ENCODE measurements around the gene TM9SF1. TPM values are rescaled to one million over a fixed set of nuclear protein-coding genes. Genes with fewer than 3 reads are reported as not detected.

TM9SF1 gene
- total RNA-seq, 1 donor from 2014 or later = 52.0 TPM

- DNase-seq (no peak), ATAC-seq (no peak)
- no peak overlapping the region for H3K4me3 ChIP-seq
- no peaks in the 10 kb centered on the region for H3K9me3 ChIP-seq
- TF ChIP-seq CTCF (IDR thresholded peaks at IDR 0.05) = no peak
- intact Hi-C loops (cut with DNase I) = no loop called here
- no peak overlapping the region for H3K27ac ChIP-seq
- peaks cover 63% of the 10 kb centered on the region for H3K36me3 ChIP-seq
- peaks cover 47% of the 10 kb centered on the region for H3K4me1 ChIP-seq
- H3K27me3 ChIP-seq = no peaks in the 10 kb centered on the region
Measured at GRCh38 chr14:24238527-24239037, 43.3 kb upstream of the TM9SF1 start.

- intact Hi-C loops (cut with DNase I) = no loop called here
- Histone ChIP-seq H3K36me3 (peaks cover 63% of the 10 kb centered on the region), H3K4me3 (no peak overlapping the region), H3K9me3 (no peaks in the 10 kb centered on the region), H3K4me1 (peaks cover 48% of the 10 kb centered on the region), H3K27me3 (no peaks in the 10 kb centered on the region), H3K27ac (no peak overlapping the region)
- ATAC-seq (no peak), DNase-seq (no peak)
- TF ChIP-seq CTCF (IDR thresholded peaks at IDR 0.05) = no peak
Measured at GRCh38 chr14:24238123-24238522, 42.9 kb upstream of the TM9SF1 start.

GRCh38 chr14:24237463-24237955 is 42.3 kb upstream of the TM9SF1 start:
- Histone ChIP-seq H3K4me3 (no peak overlapping the region), H3K4me1 (peaks cover 49% of the 10 kb centered on the region), H3K9me3 (no peaks in the 10 kb centered on the region), H3K27ac (no peak overlapping the region), H3K36me3 (peaks cover 63% of the 10 kb centered on the region), H3K27me3 (no peaks in the 10 kb centered on the region)
- DNase-seq (no peak), ATAC-seq (no peak)
- TF ChIP-seq CTCF (IDR thresholded peaks at IDR 0.05) = no peak
- intact Hi-C loops (cut with DNase I) = no loop called here

GRCh38 chr14:24236689-24237462 is 41.6 kb upstream of the TM9SF1 start:
- ATAC-seq (no peak), DNase-seq (no peak)
- intact Hi-C loops (cut with DNase I) = no loop called here
- no peak overlapping the region for H3K4me3 ChIP-seq
- H3K4me1 ChIP-seq = peaks cover 49% of the 10 kb centered on the region
- no peak for TF ChIP-seq CTCF (IDR thresholded peaks at IDR 0.05)
- no peaks in the 10 kb centered on the region for H3K27me3 ChIP-seq
- H3K9me3 ChIP-seq = no peaks in the 10 kb centered on the region
- H3K27ac ChIP-seq = no peak overlapping the region
- H3K36me3 ChIP-seq = peaks cover 63% of the 10 kb centered on the region

- no peak for DNase-seq
- peaks cover 60% of the 10 kb centered on the region for H3K36me3 ChIP-seq
- H3K27me3 ChIP-seq = no peaks in the 10 kb centered on the region
- intact Hi-C loops (cut with DNase I) = no loop called here
- no peak overlapping the region for H3K4me3 ChIP-seq
- no peak for TF ChIP-seq CTCF (IDR thresholded peaks at IDR 0.05)
- H3K9me3 ChIP-seq = no peaks in the 10 kb centered on the region
- H3K4me1 ChIP-seq = peaks cover 46% of the 10 kb centered on the region
- H3K27ac ChIP-seq = no peak overlapping the region
- no peak for ATAC-seq
Measured at GRCh38 chr14:24235804-24236688, 40.8 kb upstream of the TM9SF1 start.
